GOT3 (cell line): Measurements from ENCODE around the gene RNU1-2.
"Not testable (repeated sequence)": the region's sequence is repeated elsewhere in the genome, so short reads cannot be mapped to it uniquely, and the experiment has no call there.

ENCODE experiments used
- DNase-seq: peaks from one replicate; lab custom pipeline; 2025; ENCODE audit warnings: mixed read lengths; lab: John Stamatoyannopoulos, UW

Gene RNU1-2

DNA sequence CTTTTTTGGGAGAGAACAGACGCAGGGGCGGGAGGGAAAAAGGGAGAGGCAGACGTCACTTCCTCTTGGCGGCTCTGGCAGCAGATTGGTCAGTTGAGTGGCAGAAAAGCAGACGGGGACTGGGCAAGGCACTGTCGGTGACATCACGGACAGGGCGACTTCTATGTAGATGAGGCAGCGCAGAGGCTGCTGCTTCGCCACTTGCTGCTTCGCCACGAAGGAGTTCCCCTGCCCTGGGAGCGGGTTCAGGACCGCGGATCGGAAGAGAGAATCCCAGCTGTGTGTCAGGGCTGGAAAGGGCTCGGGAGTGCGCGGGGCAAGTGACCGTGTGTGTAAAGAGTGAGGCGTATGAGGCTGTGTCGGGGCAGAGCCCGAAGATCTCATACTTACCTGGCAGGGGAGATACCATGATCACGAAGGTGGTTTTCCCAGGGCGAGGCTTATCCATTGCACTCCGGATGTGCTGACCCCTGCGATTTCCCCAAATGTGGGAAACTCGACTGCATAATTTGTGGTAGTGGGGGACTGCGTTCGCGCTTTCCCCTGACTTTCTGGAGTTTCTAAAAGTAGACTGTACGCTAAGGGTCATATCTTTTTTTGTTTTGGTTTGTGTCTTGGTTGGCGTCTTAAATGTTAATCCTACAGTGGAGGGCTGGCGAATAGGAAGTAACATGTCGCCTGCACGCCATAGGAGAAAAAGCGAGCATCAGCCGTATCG is at the start of gene RNU1-2:
RNU1-2 (plus strand) TSS at position 383 of the 718 bp plus-strand sequence.
- peak; percentile 79 for DNase-seq

DNA sequence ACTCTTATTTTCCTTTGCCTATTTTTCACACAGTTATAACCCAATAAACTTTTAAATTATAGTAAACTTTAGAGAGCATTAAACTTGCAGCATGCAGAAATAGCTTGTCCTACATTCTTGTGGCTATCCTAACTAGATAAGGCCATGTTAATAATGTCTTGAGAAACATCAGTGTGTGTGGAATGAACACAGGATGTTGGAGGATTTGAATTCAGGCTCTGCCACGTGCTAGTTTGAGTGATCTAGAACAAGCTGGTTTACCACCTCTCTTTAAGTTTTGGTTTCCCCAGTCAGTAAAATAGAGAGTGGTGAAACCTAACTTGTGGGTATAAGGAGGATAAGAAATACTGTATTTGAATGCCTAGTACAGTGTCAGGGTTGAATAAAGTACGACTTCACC is 39.6 kb upstream of the RNU1-2 start:
- not testable (repeated sequence) for DNase-seq

DNA sequence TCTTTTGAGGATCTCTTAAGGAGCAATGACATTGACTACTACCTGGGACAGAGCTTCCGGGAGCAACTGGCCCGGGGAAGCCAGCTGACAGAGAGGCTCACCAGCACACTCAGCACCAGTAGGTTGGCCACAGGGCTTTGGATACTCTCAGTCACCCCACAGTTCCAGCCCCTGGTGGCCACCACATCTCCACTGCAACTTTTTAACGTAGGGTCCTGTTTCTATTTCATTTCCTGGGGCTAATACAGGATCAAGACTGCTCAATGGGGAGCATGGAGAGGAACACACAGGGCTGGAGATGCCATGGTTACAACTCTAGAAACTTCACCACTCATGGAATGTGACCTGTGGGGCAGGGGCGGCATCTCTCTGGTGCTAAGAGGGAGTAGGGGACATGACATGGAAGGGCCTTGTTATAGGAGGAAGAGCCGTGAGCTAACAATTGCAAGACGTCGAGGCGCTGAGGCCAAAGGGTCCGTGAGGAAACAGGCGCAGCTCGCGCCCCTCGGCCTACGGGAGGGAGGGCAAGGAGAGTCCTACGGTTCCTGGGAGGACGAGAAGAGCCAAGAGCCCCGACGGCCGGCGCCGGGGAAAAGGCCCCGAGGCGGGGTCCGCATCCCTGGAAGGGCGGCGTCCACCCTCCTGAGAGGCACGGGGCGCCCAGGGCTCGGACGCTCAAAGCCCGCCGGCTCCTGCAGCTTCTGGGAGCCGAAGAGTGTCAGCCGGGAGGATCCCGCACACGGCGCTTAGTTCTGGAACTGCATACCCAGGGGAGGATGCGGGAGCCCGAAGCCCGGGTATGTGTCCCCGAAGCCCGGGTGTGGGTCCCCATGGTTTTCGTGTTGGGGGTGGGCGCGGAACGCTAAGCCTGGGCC is 36.4 kb upstream of the RNU1-2 start:
- DNase-seq = not testable (repeated sequence)

DNA sequence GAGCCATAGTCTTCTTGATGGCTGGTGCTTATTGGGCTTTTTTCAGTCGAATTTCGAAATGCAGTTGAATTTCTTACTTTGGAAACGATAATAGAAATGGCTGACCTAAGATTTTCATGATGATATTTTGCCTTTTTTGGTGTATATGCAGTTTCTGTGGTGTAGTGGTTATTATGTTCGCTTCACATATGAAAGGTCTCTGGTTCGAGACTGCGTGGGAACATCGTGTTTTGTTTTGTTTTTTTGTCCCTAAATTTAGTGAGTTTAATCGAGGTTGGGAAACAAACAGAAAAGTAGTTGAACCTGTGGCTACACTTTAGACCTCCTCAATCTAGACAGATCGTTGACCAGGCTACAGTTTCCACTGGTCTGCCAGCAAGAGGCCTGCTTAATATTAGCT is 35.7 kb upstream of the RNU1-2 start:
- not testable (repeated sequence) for DNase-seq

DNA sequence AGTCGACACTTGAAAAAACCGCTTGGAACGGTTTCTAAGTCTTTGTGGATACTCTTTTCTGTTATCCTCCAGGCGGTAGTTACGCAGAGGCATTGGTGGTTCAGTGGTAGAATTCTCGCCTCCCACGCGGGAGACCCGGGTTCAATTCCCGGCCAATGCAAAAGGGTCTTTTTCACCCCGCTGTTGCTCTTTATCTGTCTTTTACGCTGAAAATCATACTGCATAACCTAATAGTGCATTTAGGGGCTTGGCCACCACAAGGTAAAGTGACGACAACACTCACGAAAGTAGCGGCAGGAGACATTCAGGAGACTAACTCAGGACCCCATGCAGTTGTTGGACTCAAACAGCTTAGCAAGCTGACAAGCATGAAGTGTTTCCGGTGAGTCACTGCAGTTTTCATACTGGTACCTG is 33.9 kb upstream of the RNU1-2 start:
- not testable (repeated sequence) for DNase-seq

DNA sequence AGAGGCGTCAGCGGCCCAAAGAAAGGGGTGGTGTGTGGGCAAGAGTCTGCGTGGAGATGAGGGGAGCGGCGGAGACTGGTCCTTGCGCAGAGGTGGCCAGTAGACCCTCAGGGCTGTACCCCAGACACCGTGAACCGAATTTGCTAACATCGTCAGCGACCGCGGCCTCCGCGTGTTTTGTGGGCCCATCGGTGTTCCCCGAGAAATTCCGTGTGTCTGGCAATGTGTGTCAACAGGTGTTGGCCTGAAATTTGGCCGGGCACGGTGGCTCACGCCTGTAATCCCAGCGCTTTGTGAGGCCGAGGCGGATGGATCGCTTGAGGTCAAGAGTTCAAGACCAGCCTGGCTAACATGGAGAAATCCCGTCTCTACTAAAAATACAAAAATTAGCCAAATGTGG is 33.4 kb upstream of the RNU1-2 start:
- not testable (repeated sequence) for DNase-seq

DNA sequence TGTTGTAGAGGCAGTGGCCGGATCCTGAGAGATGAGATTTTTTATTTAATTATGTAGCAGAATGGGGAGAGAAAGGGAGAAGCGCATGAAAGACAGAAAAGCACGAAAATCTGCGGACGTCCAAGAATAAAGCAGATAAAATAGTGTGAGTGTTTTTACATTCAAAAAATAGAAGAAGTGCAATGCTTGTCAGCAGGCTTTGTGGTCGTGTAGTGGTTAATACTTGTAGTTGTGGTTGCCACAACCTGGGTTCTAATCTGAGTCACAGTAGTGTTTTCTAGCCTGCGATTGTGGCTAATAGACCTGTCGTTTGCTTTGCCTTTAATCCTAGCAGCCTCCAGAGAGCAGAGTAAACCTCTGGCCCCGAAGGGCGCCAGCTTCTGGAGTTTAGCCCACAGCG is 32.8 kb upstream of the RNU1-2 start:
- not testable (repeated sequence) for DNase-seq

DNA sequence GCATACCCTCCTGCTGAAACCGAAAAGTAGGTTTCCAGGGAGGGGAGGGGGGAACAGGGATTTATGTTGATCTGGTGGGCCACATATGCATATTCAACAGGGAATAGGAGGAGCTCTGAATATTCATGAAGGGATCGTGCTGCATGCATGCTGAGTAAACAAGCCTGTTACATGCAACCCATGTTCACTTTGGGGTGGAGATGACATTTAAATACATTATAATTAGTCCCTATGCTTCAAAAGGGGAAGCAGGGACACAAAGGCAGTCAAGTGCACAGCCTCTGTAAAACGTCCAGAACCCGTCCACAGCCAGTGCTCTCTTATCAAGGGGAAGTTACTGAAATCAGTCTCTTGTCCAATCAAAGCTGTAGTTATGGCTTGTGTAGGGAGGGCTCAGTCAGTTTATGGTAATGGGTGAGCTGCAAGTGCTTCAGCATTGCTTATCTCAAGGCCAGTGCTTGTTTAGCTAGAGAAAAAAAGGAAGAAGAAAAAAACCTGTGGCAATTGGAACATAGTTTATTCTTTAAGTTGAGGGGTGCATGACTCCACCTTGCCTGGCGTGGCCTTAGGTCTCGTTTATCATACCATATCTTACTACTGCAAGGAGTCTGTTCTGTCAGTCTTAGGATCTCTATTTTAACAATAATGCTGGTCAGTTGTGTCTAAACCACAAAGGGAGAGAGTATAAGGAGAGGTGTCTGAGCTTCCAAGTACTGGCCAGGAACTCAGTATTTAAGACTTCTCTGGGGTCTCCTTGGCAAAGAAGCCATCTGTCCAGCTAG is 28.7 kb upstream of the RNU1-2 start:
- DNase-seq = not testable (repeated sequence)

DNA sequence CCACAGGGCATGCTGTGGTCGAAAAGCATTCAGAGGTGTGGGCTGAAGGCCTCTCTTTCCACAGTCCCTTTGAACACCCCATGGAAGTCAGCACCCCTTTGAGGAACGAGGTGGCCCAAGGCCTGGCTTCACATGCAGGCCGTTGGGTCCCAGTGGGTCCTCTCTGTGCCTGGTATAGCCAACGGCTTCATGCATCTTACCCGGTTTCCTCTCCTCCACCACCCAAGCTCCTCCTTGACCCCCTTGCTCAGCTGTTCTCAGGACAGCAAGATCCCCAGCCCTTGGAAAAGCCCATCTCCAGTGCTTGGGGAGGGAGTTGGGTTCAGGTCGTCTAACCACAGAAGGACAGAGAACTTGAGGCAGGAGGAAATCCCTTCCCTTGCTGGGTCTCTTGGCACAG is 27.0 kb upstream of the RNU1-2 start:
- DNase-seq = not testable (repeated sequence)

DNA sequence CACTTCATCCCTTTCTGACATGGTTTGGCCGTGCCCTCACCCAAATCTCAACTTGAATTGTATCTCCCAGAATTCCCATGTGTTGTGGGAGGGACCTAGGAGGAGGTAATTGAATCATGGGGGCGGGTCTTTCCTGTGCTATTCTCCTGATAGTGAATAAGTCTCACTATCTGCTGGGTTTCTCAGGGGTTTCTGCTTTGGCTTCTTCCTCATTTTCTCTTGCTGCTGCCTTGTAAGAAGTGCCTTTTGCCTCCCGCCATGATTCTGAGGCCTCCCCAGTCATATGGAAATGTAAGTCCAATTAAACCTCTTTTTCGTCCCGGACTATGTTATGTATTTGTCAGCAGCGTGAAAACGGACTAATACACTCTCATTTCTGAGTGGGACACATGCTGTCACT is 25.8 kb upstream of the RNU1-2 start:
- DNase-seq = not testable (repeated sequence)

DNA sequence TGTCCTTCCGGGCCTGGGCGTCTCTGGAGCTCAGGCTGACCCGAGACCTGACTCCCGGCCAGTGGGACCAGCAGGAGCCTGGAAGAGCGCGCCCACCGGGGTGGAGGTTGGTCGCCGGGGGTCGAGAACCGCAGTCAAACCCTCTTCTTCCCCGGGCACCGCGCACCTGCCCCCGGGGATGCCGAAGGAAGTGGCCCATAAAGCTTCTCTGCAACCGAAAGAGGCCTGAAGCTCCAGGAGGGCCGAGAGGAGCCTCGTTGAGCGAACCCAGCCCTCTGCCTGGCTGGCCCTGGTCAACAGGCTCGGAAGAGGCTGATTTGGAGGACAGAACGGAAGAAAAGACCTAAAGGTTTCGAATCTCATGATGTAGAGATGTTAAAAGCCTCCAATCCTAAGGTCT is 24.6 kb upstream of the RNU1-2 start:
- not testable (repeated sequence) for DNase-seq

DNA sequence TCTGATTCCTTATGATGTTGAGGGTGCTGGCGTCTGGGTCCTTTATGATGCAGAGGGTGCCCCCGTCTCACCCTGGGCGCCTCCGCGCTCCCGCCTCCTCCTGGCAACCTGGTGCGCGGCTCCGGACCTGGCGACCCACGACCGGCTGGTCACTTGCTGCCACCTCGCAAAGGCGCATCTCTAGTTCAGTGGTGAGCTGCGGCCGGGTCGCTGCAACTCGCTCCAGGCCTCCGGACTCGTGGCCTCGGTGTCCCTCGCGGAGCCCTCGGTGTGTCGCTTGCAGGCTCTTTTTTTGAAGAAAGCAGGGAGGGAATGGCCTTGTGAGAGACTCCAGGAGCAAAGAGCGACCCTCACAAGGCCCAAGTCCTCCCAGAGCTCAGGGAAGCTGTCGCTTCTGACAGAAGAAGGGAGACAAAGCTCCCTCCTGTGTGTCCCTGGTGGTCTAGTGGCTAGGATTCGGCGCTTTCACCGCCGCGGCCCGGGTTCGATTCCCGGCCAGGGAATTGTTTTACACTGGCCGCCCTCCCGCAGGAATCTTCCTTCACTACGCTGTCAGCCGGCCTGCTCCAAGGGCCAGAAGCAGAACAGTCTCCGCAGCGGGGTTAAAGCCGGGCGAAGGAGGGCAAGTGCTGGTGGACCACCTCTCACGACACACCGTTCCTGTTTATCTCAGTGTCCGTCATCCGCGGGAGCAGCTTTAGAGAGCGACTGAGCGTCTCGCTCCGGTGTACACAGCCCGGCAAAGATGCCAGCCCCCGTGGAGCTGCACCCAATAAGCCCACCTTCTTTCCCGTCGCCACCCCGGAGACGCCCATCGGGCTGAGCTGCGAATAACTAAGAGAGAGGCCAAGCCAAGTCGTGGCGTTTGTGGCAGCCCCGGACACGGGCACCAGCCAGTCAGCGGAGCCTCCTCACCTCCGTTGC is 23.4 kb upstream of the RNU1-2 start:
- not testable (repeated sequence) for DNase-seq

DNA sequence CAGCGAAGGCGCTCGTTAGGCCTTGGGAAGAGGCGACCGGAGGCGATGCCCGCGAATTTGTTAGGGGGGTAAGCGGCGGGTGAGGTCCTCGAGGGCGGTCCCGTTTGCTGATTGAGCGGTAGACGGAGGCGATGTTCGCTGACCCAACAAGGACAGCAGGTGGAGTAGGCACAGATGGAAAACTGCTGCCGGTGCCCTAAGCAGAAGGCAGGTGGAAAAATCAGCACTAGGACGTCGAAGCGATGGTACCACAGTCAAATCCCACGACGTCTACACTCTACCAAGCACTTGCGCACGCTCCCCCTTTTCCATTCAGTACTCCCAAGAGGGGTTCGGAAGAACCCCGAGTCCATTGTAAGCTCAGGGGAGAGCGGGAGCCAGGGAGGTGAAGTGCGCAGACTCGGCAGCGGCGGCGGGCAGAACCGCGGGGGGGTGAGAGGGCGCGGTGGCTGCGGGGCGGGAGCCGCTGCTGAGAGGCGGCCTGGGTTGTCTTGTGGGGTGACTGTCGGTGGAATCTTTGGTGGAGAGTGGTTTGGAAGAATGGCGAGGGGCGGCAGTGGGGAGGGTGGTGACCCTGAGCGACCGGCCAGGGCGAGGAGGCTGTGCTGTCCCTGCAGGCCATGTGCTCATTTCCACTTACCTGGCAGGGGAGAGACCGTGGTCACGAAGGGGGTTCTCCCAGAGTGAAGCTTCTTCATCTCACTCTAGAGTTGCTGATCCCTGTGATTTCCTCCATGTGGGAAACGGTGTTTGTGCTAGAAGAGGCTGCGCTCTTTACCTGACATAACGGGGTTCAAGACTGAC is 22.5 kb upstream of the RNU1-2 start:
- DNase-seq = not testable (repeated sequence)

DNA sequence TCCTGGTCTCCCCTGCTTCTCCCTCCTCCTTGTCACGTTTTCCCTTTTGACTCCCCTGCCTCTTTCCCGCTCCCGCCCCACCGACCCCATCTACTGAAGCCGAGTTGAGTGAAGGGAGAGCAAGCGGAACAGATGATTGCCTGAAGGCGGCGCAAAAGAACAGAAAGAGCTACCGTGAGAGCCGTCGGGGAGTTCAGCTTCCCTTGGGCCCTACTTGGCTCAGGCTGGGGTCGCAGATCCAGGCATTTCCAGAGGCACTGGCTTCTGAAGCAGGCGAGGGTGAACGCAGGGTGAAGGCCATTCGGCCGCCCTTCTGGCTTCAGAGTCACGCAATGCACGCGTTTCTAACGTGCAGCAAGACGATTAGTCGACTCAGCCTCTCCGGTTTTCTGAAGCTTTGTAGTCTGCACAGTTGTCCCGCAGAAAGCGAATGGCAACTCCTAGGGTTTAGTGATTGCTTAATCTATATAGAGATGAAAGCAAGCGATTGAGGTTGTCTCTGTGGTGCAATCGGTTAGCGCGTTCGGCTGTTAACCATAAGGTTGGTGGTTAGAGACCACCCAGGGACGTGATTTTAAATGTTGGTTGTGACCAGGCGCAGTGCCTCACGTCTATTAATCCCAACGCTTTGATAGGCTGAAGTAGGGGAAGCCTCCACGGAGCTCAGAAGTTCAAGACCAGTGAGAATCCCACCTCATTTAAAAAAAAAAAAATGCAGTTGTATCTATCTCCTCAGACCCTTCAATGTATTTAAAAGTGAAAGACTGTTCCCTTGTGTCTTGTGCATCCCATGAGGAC is 20.6 kb upstream of the RNU1-2 start:
- not testable (repeated sequence) for DNase-seq

DNA sequence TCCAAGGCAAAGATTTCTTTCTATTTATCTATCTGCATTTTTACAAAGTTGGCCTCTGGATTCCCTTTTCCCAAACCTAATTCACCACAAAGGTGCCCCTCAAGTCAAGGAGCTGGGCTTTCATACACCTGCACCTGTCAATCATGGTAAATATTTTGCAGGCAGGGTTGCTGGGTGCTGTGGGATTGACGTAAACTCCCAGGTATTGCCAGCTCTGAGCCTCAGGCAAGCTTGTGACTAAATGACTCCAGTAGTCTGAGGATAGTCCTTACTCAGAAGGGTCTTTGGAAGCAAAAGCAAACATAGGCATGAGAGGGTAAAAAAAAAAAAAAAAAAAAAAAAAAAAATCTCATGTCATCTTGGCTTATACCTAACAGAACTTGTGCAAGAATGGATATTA is 14.0 kb upstream of the RNU1-2 start:
- not testable (repeated sequence) for DNase-seq

DNA sequence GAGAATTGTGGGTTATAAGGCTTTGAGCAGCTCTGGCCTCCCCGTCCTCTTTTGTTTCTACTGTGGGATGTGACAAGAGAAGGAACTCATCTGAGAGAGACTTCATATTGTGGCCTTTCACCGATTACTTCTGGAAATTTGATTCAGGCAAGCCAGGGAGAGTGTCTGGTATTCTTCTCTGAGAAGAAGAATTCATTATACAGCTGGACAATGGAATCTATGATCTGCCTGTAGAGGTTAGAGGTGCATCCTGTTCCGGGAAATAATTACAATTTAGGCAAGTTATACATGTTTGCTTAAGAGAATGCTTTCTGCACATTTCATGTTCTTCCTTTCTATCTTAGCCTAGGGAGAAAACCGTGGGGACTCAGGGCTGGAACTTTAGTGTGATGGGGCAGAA is 12.8 kb upstream of the RNU1-2 start:
- DNase-seq = no peak

DNA sequence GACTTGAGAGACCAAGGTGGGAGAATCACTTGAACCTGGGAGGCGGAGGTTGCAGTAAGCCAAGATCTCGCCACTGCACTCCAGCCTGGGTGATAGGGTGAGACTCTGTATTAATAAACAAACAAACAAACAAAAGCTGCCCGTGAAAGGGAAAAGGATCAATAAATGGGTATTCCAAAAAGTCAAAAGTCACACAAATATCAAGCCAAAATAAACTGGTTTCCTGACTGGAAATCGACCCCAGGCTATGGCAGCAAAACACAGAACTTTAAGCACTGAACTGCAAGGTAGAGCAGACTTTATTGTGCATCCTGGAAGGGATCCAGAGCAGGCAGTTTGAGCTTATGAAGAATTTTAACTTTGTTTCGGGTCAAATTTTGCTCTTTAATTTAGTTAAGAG is 11.3 kb upstream of the RNU1-2 start:
- DNase-seq = not testable (repeated sequence)

DNA sequence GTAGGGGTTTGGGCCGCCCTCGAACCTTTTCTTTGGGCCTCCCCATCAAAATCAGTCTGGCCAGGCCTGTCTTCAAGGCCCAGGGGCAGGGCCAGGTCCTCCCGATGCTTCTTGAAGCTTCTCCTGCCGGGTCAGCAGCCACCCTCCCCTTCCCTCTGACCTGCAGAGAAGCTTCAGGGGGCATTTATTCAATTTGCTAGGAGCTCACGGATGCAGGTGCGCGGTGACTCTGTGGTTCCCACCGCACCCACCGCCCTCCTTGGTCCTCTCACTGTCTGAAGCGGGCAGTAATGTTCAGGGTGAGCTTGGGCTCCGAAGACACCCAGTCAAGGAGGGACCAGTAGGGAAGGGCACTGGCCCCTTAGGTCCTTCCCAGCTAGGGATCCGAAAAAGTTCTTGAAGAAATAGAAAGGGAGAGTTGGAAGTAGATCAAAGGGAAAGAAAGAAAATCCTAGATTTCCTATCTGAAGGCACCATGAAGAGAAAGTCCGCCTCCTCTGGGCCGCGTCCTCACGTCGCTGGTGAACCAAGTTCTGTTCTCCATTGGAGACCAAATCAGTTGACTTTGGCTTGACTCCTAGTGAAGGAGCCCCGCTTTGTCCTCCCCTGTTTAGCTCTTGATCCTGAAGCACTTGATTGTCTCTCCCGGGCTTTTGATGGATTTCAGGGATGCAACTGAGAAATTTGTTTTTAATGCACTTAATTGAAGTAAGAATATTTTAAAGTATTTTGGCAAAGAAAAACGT is 8.7 kb upstream of the RNU1-2 start:
- no peak for DNase-seq
